Mucosa of rectum (tissue), 2 donors: ENCODE results near the gene TOMM22.

ENCODE experiments used
- H3K27ac ChIP-seq, 2 donors: one replicate each; pipeline ENCODE4 v1.7.0; 2013; ENCODE audit warnings: inconsistent platforms in 2 of 2, low read depth in 2 of 2, low read length in 2 of 2
- H3K27me3 ChIP-seq, 2 donors: one replicate each; pipeline ENCODE4 v1.7.0; 2013; ENCODE audit warnings: low read length in 2 of 2; ENCODE audit not compliant: control insufficient read depth in 2 of 2, insufficient read depth in 2 of 2
- H3K36me3 ChIP-seq, 2 donors: one replicate each; pipeline ENCODE4 v1.7.0; 2013; ENCODE audit warnings: low read length in 2 of 2; ENCODE audit not compliant: control insufficient read depth in 2 of 2, insufficient read depth in 2 of 2
- H3K4me1 ChIP-seq, 2 donors: one replicate each; pipeline ENCODE4 v1.7.0; 2013; ENCODE audit warnings: low read length in 2 of 2, mild to moderate bottlenecking in 1 of 2; ENCODE audit not compliant: control insufficient read depth in 2 of 2, insufficient read depth in 2 of 2
- H3K4me3 ChIP-seq, 2 donors: one replicate each; pipeline ENCODE4 v1.7.0; 2013; ENCODE audit warnings: low read length in 2 of 2
- H3K9ac ChIP-seq, 2 donors: one replicate each; pipeline ENCODE4 v1.7.0; 2013; ENCODE audit warnings: low read length in 2 of 2, low read depth in 1 of 2, mild to moderate bottlenecking in 1 of 2
- H3K9me3 ChIP-seq, 2 donors: one replicate each; pipeline ENCODE4 v1.7.0; 2013; ENCODE audit warnings: low read length in 2 of 2; ENCODE audit not compliant: control insufficient read depth in 2 of 2
- donor health status: healthy.
- donor health status: Normal muscosa, but diverticular disease.

Gene TOMM22

DNA sequence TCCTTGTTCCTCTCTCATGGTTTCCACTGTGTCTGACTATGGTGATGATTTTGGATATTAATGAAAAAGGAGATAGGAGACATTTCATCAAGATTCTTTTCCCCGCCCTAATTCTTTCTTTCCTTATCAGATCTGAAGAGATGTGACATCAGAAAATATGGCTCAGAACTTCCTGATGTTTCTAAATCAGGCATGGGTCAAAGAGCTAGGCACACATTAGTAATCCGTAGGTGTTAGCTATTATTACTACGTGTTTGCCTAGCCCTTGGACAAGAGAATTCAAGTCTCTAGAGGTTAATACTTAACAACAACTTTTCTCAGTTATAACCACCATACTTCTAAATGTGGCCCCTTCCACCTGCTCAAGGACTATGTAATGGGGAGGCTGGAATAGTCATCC lies 13.2 kb downstream of the TOMM22 start:
- Histone ChIP-seq H3K36me3 (peaks cover 0 to 8% of the 10 kb centered on the region in 2 donors), H3K4me3 (peak overlapping the region in 1 of 2 donors; percentile 26), H3K9me3 (no peaks in the 10 kb centered on the region), H3K9ac (peak overlapping the region; percentile 1 to 64), H3K4me1 (peaks cover 74 to 91% of the 10 kb centered on the region in 2 donors), H3K27me3 (no peaks in the 10 kb centered on the region), H3K27ac (peak overlapping the region; percentile 93)

DNA sequence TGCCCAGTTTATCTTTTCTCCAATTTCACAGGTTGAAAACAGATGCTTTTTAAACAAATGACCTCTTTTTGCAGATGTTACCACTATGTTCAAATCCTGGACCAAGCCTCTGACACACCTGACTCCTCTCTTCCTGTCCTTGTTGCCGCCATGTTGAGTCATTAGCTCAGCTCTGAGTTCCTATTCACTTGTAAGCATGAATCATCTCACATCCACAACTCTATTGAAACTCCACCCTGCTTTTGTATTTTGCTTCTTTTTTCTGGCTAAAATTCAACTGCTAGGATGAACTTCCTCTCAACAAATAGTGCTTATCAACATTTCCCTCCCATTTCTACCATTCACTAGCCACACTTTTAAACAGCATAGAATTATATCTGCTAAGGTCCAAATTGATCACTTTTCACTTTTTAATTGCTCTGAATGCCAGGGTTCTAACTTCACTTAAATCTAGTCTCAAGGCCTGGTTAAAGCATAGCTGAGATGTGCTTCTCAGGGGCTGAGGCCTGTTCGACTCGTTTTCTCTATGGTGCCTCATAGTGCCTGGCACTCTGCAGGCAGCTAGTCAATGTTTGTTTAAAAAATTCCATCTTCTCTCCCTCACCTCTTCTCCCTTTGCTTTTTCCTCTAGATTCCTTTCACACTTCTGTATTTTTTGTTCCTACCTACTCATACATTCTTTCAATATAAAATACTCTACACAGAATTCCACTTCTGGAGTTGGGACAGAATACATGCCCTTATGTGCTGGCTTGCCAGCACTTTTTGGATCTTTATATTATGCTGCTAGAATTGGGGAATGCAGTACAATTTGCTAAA lies 15.1 kb downstream of the TOMM22 start:
- peak overlapping the region; percentile 83 to 87 for H3K4me3 ChIP-seq
- H3K9ac ChIP-seq, result peak overlapping the region; percentile 24 to 64
- peaks cover 0 to 3% of the 10 kb centered on the region in 2 donors for H3K36me3 ChIP-seq
- no peaks in the 10 kb centered on the region for H3K27me3 ChIP-seq
- no peaks in the 10 kb centered on the region for H3K9me3 ChIP-seq
- H3K27ac ChIP-seq, result peak overlapping the region; percentile 78 to 93
- H3K4me1 ChIP-seq, result peaks cover 67 to 79% of the 10 kb centered on the region in 2 donors

DNA sequence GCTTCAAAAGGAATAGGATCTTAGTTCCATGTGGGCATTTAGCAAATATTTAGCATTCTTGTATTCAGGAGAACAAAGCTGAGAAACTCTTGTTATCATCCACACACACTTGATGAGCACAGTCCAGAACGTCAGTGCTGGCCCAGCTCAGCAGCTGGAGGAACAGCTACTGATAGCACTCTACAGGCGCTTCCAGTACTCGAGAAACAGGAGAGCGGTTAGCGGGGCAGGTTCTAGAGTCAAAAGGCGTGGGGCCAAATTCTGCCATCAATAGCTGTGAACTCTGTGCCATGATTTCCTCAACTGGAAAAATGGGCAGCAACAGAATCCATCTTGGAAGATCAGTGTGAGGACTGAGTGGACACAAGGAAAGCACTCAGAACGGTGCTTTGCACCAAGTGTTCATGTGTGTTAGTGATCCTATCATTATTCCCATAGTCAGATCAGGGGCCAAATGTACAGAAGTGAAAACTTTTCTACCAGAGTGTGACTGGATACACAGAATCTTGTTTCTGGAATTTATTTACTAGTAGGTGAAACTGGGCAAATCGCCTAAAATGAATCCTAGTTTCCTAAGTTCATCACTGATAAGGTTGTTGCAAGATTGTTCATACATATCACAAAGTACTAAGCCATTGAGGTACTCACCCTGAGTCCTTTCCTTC lies 15.8 kb downstream of the TOMM22 start:
- no peaks in the 10 kb centered on the region for H3K9me3 ChIP-seq
- peak overlapping the region; percentile 83 to 87 for H3K4me3 ChIP-seq
- peak overlapping the region; percentile 9 to 64 for H3K9ac ChIP-seq
- H3K27me3 ChIP-seq, result no peaks in the 10 kb centered on the region
- peak overlapping the region; percentile 78 to 93 for H3K27ac ChIP-seq
- H3K36me3 ChIP-seq, result peaks cover 0 to 2% of the 10 kb centered on the region in 2 donors
- H3K4me1 ChIP-seq, result peaks cover 62 to 74% of the 10 kb centered on the region in 2 donors

DNA sequence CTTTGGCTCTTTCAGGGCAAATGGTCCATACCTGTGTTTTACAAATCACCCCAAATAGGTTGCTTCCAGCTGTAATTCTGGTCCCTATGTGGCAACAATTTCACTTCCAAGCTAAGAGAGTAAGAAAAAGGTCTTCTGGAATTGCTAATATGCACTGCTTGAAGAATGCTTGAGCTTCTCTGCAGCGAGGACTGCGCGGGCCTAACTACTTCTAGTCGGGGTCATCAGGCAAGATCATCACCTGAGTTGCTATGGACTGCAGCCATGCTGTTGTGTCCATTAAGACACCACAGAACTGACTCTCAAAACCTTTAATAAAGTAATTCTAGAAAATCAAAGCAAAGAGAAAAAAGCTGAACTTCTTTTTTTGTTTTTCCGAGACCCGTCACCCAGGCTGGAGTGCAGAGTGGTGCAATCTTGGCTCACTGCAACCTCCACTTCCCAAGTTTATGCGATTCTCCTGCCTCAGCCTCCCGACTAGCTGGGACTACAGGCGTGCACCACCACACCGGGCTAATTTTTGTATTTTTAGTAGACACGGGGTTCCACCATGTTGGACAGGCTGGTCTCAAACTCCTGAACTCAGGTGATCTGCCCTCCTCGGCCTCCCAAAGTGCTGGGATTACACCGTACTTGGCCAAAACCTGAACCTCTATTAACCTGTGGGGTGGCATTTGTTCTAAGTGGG lies 16.8 kb downstream of the TOMM22 start:
- Histone ChIP-seq H3K27me3 (no peaks in the 10 kb centered on the region), H3K9ac (peak overlapping the region; percentile 96 to 99), H3K27ac (peak overlapping the region; percentile 98 to 99), H3K9me3 (no peaks in the 10 kb centered on the region), H3K36me3 (peaks cover 0 to 2% of the 10 kb centered on the region in 2 donors), H3K4me1 (peaks cover 53 to 65% of the 10 kb centered on the region in 2 donors), H3K4me3 (peak overlapping the region; percentile 83 to 87)

DNA sequence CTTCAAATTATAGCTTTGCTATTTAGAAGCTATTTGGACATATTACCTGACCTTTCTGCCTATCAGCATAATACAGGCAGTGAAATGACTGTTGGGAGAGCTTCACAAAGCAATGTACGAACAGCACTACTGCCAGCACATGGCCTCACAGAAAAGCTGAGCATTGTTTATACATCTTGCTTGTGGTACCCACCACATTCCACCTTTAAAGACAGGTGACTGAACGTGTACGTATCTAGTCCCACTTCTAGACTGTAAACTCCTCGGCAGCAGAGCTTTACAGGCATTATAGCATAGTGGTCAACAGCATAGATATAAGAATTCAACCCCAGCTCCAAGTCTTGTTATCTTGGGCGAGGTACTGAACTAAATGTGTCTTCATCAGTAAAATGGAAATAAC lies 17.4 kb downstream of the TOMM22 start:
- peaks cover 0 to 2% of the 10 kb centered on the region in 2 donors for H3K36me3 ChIP-seq
- H3K27ac ChIP-seq, result peak overlapping the region; percentile 98 to 99
- H3K9me3 ChIP-seq, result no peaks in the 10 kb centered on the region
- H3K4me1 ChIP-seq, result peaks cover 49 to 59% of the 10 kb centered on the region in 2 donors
- peak overlapping the region; percentile 96 to 99 for H3K9ac ChIP-seq
- no peaks in the 10 kb centered on the region for H3K27me3 ChIP-seq
- peak overlapping the region; percentile 83 to 87 for H3K4me3 ChIP-seq

DNA sequence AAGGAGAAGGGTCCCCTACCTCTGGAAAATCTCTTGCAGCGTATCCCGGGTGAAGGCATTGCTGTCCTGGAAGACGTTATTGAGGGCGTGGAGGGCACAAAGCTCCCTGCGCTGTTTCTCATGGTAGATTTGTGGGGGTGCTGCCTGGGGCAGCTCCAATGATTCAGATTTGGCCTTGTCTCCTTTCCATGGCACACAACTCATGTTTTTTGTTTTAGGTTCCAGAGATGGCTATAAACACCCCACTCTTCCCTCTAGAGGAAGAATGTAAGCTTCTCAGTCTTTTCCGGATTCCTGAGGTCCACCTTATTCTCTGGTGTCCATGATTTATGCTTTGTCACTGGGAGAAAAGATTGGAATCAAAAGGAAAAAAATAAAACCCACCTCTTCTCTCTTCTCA lies 18.0 kb downstream of the TOMM22 start:
- Histone ChIP-seq H3K27me3 (no peaks in the 10 kb centered on the region), H3K36me3 (peaks cover 0 to 2% of the 10 kb centered on the region in 2 donors), H3K27ac (peak overlapping the region; percentile 98 to 99), H3K4me3 (peak overlapping the region; percentile 83 to 87), H3K4me1 (peaks cover 49 to 54% of the 10 kb centered on the region in 2 donors), H3K9me3 (no peaks in the 10 kb centered on the region), H3K9ac (peak overlapping the region; percentile 96 to 99)

DNA sequence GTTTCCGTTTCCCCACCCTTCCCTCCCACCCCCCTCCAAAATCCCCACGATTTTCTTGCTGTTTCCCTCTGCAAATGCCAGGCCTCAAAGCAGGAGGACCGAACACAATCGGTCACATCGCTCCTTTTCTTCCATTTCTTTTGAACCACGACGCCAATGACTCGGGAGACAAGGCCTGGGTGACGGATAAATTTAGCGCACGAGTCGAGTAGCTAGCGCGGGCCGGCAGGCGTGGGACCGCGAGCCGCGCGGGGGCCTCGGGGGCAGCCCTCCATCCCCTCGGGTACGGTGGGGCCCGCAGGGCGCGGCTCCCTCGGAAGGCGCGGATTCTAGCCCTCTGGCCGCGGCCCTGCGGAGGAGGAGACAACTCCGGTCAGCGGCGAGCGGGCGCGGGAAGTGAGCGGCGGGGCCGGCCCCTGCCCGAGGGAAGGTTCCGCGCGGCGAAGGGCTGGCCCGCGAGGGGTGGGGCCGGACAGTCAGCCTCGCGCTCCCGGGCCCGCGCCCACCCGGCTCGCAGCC lies 18.6 kb downstream of the TOMM22 start:
- Histone ChIP-seq H3K4me1 (peaks cover 50 to 52% of the 10 kb centered on the region in 2 donors), H3K36me3 (peaks cover 0 to 2% of the 10 kb centered on the region in 2 donors), H3K27me3 (no peaks in the 10 kb centered on the region), H3K4me3 (peak overlapping the region; percentile 83 to 87), H3K9ac (peak overlapping the region; percentile 96 to 99), H3K9me3 (no peaks in the 10 kb centered on the region), H3K27ac (peak overlapping the region; percentile 98 to 99)

DNA sequence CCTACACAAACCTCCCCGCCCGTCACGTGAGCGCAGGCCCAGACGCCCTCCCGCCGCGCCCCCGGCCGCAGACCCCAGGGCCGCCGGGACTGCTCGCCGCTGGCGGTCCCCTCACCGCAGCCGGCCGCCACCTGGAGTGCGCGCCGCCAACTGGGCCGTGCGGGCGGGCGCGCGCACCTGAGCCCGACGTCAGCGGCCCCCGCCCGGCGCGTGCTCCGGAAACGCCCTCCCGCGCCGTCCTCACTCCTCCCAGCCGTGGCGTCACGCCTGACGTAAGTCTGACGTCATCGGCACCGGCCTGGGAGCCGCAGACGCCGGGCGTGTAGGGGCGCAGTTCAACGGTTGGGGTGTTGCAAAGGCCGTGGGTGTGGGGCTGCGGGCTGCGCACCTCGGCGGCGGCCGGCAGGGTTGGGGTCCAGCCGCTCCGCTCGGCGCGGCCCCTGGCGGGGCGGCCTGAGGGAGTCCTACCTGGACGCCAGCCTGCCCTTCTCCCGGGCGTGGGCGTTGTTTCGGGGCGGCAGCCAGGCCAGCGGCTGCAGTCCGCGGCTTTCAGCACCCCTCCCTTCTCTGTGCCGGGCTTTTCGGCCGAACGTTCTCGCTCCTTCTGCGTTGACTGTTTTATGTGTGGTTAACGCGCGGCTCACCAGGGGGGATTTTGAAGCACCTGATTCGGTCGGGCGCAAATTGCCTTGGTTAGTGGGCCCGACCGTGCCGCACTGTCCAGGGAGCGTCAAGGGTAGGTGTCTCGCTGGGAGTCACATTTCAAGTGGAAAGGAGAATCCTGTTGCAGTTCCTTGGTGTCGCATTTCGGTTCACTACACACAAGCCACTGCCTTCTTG lies 19.3 kb downstream of the TOMM22 start, which contains the start of gene JOSD1:
JOSD1 (minus strand) TSS at position 155 of the 840 bp plus-strand sequence. CDS start 956 bp downstream, outside the sequence.
- peaks cover 44 to 47% of the 10 kb centered on the region in 2 donors for H3K4me1 ChIP-seq

DNA sequence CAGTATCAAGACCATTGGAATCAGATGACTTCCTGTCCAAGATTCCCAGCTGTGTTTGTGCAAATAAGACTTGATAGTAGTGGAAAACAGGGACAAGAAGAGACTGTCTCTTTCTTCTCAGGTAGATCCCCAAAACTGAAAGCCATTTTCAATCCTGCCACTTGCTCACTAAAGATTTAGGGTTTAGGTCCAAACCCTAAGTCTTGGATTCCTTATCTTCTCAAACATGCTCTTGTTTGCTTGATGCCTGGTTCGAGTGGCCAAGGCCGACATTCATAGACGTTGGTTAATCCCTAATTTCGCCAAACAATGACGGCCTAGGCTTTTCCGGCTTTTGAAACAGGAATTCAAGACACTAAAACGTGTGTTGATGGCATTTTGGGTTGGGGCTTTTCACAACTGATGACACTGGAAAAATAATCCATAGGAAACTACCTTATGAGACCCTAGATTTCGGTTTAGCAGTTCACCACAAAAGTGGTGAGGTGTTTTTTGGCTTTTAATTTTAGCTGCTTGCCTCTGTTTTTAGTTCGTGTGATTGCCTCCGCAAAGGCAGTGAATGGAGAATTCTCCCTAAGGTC lies 23.0 kb downstream of the TOMM22 start:
- H3K27me3 ChIP-seq, result no peaks in the 10 kb centered on the region
- peaks cover 31 to 33% of the 10 kb centered on the region in 2 donors for H3K4me1 ChIP-seq
- H3K9me3 ChIP-seq, result no peaks in the 10 kb centered on the region
- H3K4me3 ChIP-seq, result peak overlapping the region; percentile 47 to 75
- H3K27ac ChIP-seq, result peak overlapping the region; percentile 90 to 95
- H3K9ac ChIP-seq, result peak overlapping the region; percentile 64 to 72
- H3K36me3 ChIP-seq, result peaks cover 0 to 9% of the 10 kb centered on the region in 2 donors

More for the DNA sequence above, 19.3 kb downstream of the TOMM22 start, which contains the start of gene JOSD1:
- peak within 1 kb of the TSS; percentile 98 to 99 for H3K27ac ChIP-seq
- H3K9ac ChIP-seq, result peak within 1 kb of the TSS; percentile 96 to 99
- no peaks in the 10 kb centered on the region for H3K9me3 ChIP-seq
- H3K27me3 ChIP-seq, result no peaks in the 10 kb centered on the region
- H3K4me3 ChIP-seq, result peak within 1 kb of the TSS; percentile 83 to 87
- peaks cover 0 to 2% of the 10 kb centered on the region in 2 donors for H3K36me3 ChIP-seq
